SK-N-SH (cell line): ENCODE data around the gene CYP2S1. TPM values are rescaled to one million over a fixed set of nuclear protein-coding genes. Genes with fewer than 3 reads are reported as not detected.

ENCODE experiments used
- CTCF ChIA-PET: fragments of 300-600, 350-600 bp; formaldehyde crosslinking; extraction: SDS; loops from one replicate; lab custom pipeline; 2021; lab: Yijun Ruan, JAX
- POLR2A ChIA-PET: fragments of 350-600 bp; sonication (Branson Sonifier 250); formaldehyde crosslinking; extraction: SDS; loops from one replicate; lab custom pipeline; 2020; ENCODE audit warnings: antibody characterized with exemption, inconsistent platforms; lab: Yijun Ruan, JAX
- DNase-seq: peaks from one replicate; pipeline ENCODE4 v3.0.0; 2012
- H2AFZ ChIP-seq: fragments of 200-600 bp; sonication (generic); 2 replicates; pipeline ENCODE4 v1.8.1; 2016; ENCODE audit warnings: antibody characterized with exemption, mild to moderate bottlenecking, low read depth
- H3F3A ChIP-seq: fragments of 200-600 bp; sonication (generic); replicated peaks from 2 replicates; pipeline ENCODE3; 2016; ENCODE audit warnings: antibody characterized with exemption, mild to moderate bottlenecking; ENCODE audit not compliant: insufficient read depth
- H3K27ac ChIP-seq, 2 experiments: fragments of 200-500 bp in 1 of 2; fragments of 200-600 bp in 1 of 2; sonication (Bioruptor generic) in 1 of 2; sonication (generic), shearing (Covaris generic) in 1 of 2; 2 replicates each; pipeline versions ENCODE4 v1.5.1 to v1.6.1; 2014 to 2016; ENCODE audit warnings: low read depth in 2 of 2, inconsistent platforms in 1 of 2, low read length in 1 of 2, mild to moderate bottlenecking in 1 of 2, mixed read lengths in 1 of 2
- H3K27me3 ChIP-seq: fragments of 200-600 bp; sonication (generic), shearing (Covaris generic); 2 replicates; pipeline ENCODE4 v1.6.1; 2016; ENCODE audit warnings: mixed run types; ENCODE audit not compliant: insufficient read depth
- H3K36me3 ChIP-seq, 2 experiments: fragments of 200-500 bp in 1 of 2; fragments of 200-600 bp in 1 of 2; sonication (Bioruptor generic) in 1 of 2; sonication (generic) in 1 of 2; replicated peaks in 1 of 2; 2 replicates each; pipeline versions ENCODE3 to v1.5.1; 2014 to 2016; ENCODE audit warnings: low read length in 1 of 2, mild to moderate bottlenecking in 1 of 2; ENCODE audit not compliant: insufficient read depth in 2 of 2, control insufficient read depth in 1 of 2
- H3K4me1 ChIP-seq, 2 experiments: fragments of 200-500 bp in 1 of 2; fragments of 200-600 bp in 1 of 2; sonication (Bioruptor generic) in 1 of 2; sonication (generic), shearing (Covaris generic) in 1 of 2; 2 replicates each; pipeline versions ENCODE4 v1.5.1 to v1.6.1; 2014 to 2016; ENCODE audit warnings: low read depth in 1 of 2, low read length in 1 of 2, mixed run types in 1 of 2; ENCODE audit not compliant: insufficient read depth in 2 of 2, control insufficient read depth in 1 of 2
- H3K4me2 ChIP-seq: fragments of 200-600 bp; sonication (generic), shearing (Covaris generic); 2 replicates; pipeline ENCODE4 v1.6.1; 2017; ENCODE audit warnings: mixed run types
- H3K4me3 ChIP-seq, 2 experiments: fragments of 200-500 bp in 1 of 2; fragments of 200-600 bp in 1 of 2; sonication (Bioruptor generic) in 1 of 2; sonication (generic), shearing (Covaris generic) in 1 of 2; 2 replicates each; pipeline versions ENCODE4 v1.5.1 to v1.8.1; 2014 to 2016; ENCODE audit warnings: low read depth in 2 of 2, inconsistent platforms in 1 of 2, low read length in 1 of 2, mild to moderate bottlenecking in 1 of 2, mixed read lengths in 1 of 2, moderate library complexity in 1 of 2
- H3K79me2 ChIP-seq: fragments of 200-600 bp; sonication (generic); 2 replicates; pipeline ENCODE4 v1.8.1; 2017; ENCODE audit warnings: mild to moderate bottlenecking; ENCODE audit not compliant: insufficient read depth
- H3K9ac ChIP-seq: fragments of 200-600 bp; sonication (generic); 2 replicates; pipeline ENCODE4 v1.6.1; 2017; ENCODE audit warnings: mixed run types
- H3K9me2 ChIP-seq: fragments of 200-600 bp; sonication (generic); 2 replicates; pipeline ENCODE4 v1.6.1; 2017; ENCODE audit warnings: mixed run types
- H3K9me3 ChIP-seq: fragments of 200-600 bp; sonication (generic); 2 replicates; pipeline ENCODE4 v1.6.1; 2017; ENCODE audit warnings: mixed run types, mild to moderate bottlenecking, moderate library complexity
- H4K20me1 ChIP-seq: fragments of 200-600 bp; sonication (generic); 2 replicates; pipeline ENCODE4 v1.6.1; 2017; ENCODE audit warnings: mild to moderate bottlenecking, mixed run types; ENCODE audit not compliant: insufficient read depth
- FOSL2 ChIP-seq: IDR thresholded peaks from 2 replicates; pipeline ENCODE4 v1.4.0; 2012; ENCODE audit warnings: low read depth, mild to moderate bottlenecking, moderate library complexity, borderline replicate concordance
- FOXJ3 ChIP-seq: sonication (generic); formaldehyde crosslinking; IDR thresholded peaks from 2 replicates; pipeline ENCODE4 v1.5.1; 2020; ENCODE audit warnings: mild to moderate bottlenecking, missing genetic modification reagents
- FOXM1 ChIP-seq: IDR thresholded peaks from 2 replicates; pipeline ENCODE4 v1.4.0; 2012; ENCODE audit warnings: low read depth, mild to moderate bottlenecking
- GABPA ChIP-seq: IDR thresholded peaks from 2 replicates; pipeline ENCODE4 v1.4.0; 2012; ENCODE audit warnings: low read depth, mild to moderate bottlenecking
- GATA2 ChIP-seq: sonication (generic); formaldehyde crosslinking; IDR thresholded peaks from 2 replicates; pipeline ENCODE4 v1.5.0; 2020; ENCODE audit warnings: mild to moderate bottlenecking, missing genetic modification reagents
- JUND ChIP-seq: IDR thresholded peaks from 2 replicates; pipeline ENCODE4 v1.4.0; 2012
- MEF2A ChIP-seq: IDR thresholded peaks from 2 replicates; pipeline ENCODE4 v1.4.0; 2012; ENCODE audit warnings: low read depth, borderline replicate concordance
- MXI1 ChIP-seq: IDR thresholded peaks from 2 replicates; pipeline ENCODE4 v1.6.1; 2012; ENCODE audit warnings: mild to moderate bottlenecking, low read depth, low read length, improper control_type of control experiment
- POLR2AphosphoS5 ChIP-seq: IDR thresholded peaks from 2 replicates; pipeline ENCODE4 v1.6.1; 2012; ENCODE audit warnings: low read depth, low read length
- RAD21 ChIP-seq: IDR thresholded peaks from 2 replicates; pipeline ENCODE4 v1.6.1; 2012; ENCODE audit warnings: mild to moderate bottlenecking, low read length
- RCOR1 ChIP-seq: fragments of 150-350 bp; IDR thresholded peaks from 2 replicates; pipeline ENCODE4 v1.6.1; 2017; ENCODE audit warnings: antibody characterized with exemption, low read length
- RFX5 ChIP-seq: IDR thresholded peaks from 2 replicates; pipeline ENCODE4 v1.6.1; 2012; ENCODE audit warnings: mild to moderate bottlenecking, improper control_type of control experiment, low read length
- SIN3A ChIP-seq: IDR thresholded peaks from 2 replicates; pipeline ENCODE4 v1.6.1; 2012; ENCODE audit warnings: low read depth, mild to moderate bottlenecking, low read length, moderate library complexity, borderline replicate concordance
- WGBS: methylation state at CpG from one replicate; pipeline ENCODE4 v1.1.6; 2017; ENCODE audit warnings: low lambda C conversion rate; 5-methylcytosine and 5-hydroxymethylcytosine counted together
- polyA plus RNA-seq, 3 experiments: library from polyadenylated mRNA; depleted of rRNA; stranded (reverse); fragments of >200 nt; gene quantifications; 2 replicates each; pipeline ENCODE4 v1.2.3, GENCODE V29; 2012
- TF ChIP-seq, protein P1 (sequence below): IDR thresholded peaks from 2 replicates; pipeline ENCODE4 v1.4.0; 2012; ENCODE audit warnings: low read depth
- TF ChIP-seq, protein P2 (sequence below): IDR thresholded peaks from 2 replicates; pipeline ENCODE4 v1.6.1; 2012; ENCODE audit warnings: mild to moderate bottlenecking, low read depth, low read length, moderate library complexity
- TF ChIP-seq, protein P3 (sequence below): fragments of 150-350 bp; IDR thresholded peaks from 2 replicates; pipeline ENCODE4 v1.6.1; 2017; ENCODE audit warnings: antibody characterized with exemption, low read length, low read depth, borderline replicate concordance
- TF ChIP-seq, protein P4 (sequence below): fragments of 200-600 bp; sonication (generic); IDR thresholded peaks from 2 replicates; pipeline ENCODE4 v1.6.1; 2017; ENCODE audit warnings: antibody characterized with exemption, mild to moderate bottlenecking, moderate library complexity
- TF ChIP-seq, protein P5 (sequence below): fragments of 150-350 bp; IDR thresholded peaks from 2 replicates; pipeline ENCODE4 v1.6.1; 2016; ENCODE audit warnings: mild to moderate bottlenecking, low read depth, low read length
- TF ChIP-seq, protein P6 (sequence below): IDR thresholded peaks from 2 replicates; pipeline ENCODE4; 2012

CYP2S1 gene
- polyA plus RNA-seq, 1 of the 3 experiments (the other 2 are of a cell fraction), result 0.67 TPM

DNA sequence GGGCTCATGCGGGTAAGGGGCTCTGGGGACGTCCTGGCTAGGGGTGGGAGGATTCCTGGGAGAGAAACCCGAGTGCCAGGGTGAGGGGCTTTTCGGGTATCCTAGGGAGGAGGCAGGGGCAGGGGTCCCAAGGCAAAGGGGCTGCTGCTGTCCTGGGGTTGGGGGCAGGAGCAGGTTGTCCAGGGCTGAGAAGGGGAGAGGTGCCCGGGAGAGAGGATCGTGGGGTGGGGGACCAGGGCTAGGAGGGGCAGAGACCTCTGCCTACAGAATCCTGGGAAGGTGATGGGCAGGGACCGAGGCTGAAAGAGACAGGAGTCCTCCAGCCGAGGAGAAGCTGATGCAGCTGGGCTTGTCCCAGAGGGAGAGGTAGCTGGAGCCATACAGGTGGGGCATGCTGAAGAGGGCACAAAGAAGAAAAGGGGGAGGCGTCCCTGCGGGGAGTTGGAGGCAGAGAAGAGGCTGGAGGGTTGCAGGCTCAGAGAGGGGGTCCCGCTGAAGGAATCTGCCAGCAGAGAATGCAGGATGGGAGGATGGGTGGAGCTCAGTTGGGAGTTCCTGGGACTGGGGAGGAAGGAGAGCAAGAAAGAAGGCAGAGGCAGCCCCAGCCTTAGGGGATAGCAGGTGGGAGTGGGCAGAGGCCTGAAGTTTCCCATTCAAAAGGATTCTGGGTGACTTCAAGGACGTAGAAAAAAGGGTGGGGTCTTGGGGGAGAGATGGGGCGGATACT is 574 bp downstream of the CYP2S1 start (continued):
- TF ChIP-seq SIN3A (no peak), POLR2AphosphoS5 (no peak)
- TF ChIP-seq, protein P1, sequence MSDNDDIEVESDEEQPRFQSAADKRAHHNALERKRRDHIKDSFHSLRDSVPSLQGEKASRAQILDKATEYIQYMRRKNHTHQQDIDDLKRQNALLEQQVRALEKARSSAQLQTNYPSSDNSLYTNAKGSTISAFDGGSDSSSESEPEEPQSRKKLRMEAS, result no peak

DNA sequence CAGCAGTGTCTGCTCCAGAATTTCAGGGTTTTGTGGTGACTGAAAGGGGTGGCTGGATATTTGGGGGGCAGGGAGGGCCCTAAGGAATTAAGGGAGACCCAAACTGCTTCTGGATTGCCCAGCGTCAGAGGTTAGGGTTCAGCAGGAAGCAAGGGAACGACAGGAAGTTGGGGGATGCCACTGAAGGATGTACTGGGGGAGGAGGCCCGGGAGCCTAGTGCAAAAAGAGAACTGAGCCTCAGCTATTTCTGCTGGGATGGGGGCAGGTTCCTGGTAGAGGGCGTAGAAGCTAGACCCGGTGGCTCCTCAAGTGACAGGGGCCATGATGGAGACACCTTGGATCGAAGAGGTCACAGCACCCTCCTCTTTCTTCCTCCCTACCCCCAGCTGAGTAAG is 1.1 kb downstream of the CYP2S1 start:
- Histone ChIP-seq H3K4me2 (no peak overlapping the region), H3K9me2 (no peaks in the 10 kb centered on the region), H3K27ac (no peak overlapping the region), H3K4me1 (no peaks in the 10 kb centered on the region), H3K9ac (no peak overlapping the region), H3K9me3 (no peaks in the 10 kb centered on the region), H3K4me3 (no peak overlapping the region), H3K36me3 (no peaks in the 10 kb centered on the region), H3K79me2 (no peaks in the 10 kb centered on the region), H2AFZ (no peak overlapping the region), H4K20me1 (no peaks in the 10 kb centered on the region), H3F3A (peaks cover 6% of the 10 kb centered on the region), H3K27me3 (peaks cover 60% of the 10 kb centered on the region)
- 44% methylated on average over 6 of the region's 6 CpGs for WGBS
- ChIA-PET POLR2A (no interaction called here), CTCF (interaction anchor here (1.0 to 1.2 kb wide), 2 partner anchors 9 to 10 kb away, joined by 3 to 5 read pairs; no protein-coding TSS in a partner anchor)
- no peak for DNase-seq
- TF ChIP-seq RCOR1 (no peak), GABPA (no peak), FOSL2 (no peak), FOXM1 (no peak), RAD21 (no peak), POLR2AphosphoS5 (no peak), RFX5 (no peak), MXI1 (no peak), JUND (no peak), GATA2 (CRISPR knock-in tag) (no peak), FOXJ3 (CRISPR knock-in tag) (no peak), MEF2A (no peak)
- TF ChIP-seq, protein P2, sequence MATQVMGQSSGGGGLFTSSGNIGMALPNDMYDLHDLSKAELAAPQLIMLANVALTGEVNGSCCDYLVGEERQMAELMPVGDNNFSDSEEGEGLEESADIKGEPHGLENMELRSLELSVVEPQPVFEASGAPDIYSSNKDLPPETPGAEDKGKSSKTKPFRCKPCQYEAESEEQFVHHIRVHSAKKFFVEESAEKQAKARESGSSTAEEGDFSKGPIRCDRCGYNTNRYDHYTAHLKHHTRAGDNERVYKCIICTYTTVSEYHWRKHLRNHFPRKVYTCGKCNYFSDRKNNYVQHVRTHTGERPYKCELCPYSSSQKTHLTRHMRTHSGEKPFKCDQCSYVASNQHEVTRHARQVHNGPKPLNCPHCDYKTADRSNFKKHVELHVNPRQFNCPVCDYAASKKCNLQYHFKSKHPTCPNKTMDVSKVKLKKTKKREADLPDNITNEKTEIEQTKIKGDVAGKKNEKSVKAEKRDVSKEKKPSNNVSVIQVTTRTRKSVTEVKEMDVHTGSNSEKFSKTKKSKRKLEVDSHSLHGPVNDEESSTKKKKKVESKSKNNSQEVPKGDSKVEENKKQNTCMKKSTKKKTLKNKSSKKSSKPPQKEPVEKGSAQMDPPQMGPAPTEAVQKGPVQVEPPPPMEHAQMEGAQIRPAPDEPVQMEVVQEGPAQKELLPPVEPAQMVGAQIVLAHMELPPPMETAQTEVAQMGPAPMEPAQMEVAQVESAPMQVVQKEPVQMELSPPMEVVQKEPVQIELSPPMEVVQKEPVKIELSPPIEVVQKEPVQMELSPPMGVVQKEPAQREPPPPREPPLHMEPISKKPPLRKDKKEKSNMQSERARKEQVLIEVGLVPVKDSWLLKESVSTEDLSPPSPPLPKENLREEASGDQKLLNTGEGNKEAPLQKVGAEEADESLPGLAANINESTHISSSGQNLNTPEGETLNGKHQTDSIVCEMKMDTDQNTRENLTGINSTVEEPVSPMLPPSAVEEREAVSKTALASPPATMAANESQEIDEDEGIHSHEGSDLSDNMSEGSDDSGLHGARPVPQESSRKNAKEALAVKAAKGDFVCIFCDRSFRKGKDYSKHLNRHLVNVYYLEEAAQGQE, result no peak
- TF ChIP-seq, protein P1, result no peak
- TF ChIP-seq, protein P3, sequence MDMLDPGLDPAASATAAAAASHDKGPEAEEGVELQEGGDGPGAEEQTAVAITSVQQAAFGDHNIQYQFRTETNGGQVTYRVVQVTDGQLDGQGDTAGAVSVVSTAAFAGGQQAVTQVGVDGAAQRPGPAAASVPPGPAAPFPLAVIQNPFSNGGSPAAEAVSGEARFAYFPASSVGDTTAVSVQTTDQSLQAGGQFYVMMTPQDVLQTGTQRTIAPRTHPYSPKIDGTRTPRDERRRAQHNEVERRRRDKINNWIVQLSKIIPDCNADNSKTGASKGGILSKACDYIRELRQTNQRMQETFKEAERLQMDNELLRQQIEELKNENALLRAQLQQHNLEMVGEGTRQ, result no peak
- TF ChIP-seq, protein P4, sequence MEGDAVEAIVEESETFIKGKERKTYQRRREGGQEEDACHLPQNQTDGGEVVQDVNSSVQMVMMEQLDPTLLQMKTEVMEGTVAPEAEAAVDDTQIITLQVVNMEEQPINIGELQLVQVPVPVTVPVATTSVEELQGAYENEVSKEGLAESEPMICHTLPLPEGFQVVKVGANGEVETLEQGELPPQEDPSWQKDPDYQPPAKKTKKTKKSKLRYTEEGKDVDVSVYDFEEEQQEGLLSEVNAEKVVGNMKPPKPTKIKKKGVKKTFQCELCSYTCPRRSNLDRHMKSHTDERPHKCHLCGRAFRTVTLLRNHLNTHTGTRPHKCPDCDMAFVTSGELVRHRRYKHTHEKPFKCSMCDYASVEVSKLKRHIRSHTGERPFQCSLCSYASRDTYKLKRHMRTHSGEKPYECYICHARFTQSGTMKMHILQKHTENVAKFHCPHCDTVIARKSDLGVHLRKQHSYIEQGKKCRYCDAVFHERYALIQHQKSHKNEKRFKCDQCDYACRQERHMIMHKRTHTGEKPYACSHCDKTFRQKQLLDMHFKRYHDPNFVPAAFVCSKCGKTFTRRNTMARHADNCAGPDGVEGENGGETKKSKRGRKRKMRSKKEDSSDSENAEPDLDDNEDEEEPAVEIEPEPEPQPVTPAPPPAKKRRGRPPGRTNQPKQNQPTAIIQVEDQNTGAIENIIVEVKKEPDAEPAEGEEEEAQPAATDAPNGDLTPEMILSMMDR, result no peak
- TF ChIP-seq, protein P5, sequence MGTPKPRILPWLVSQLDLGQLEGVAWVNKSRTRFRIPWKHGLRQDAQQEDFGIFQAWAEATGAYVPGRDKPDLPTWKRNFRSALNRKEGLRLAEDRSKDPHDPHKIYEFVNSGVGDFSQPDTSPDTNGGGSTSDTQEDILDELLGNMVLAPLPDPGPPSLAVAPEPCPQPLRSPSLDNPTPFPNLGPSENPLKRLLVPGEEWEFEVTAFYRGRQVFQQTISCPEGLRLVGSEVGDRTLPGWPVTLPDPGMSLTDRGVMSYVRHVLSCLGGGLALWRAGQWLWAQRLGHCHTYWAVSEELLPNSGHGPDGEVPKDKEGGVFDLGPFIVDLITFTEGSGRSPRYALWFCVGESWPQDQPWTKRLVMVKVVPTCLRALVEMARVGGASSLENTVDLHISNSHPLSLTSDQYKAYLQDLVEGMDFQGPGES, result no peak
- TF ChIP-seq, protein P6, sequence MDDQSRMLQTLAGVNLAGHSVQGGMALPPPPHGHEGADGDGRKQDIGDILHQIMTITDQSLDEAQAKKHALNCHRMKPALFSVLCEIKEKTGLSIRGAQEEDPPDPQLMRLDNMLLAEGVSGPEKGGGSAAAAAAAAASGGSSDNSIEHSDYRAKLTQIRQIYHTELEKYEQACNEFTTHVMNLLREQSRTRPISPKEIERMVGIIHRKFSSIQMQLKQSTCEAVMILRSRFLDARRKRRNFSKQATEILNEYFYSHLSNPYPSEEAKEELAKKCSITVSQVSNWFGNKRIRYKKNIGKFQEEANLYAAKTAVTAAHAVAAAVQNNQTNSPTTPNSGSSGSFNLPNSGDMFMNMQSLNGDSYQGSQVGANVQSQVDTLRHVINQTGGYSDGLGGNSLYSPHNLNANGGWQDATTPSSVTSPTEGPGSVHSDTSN, result no peak
